ENCODE measurements around the gene SND1.
A peak's percentile ranks its signal among the peaks of the same experiment; 100 is the strongest.

SND1 gene

GRCh38 chr7:127713758-127714157 lies 61.8 kb downstream of the SND1 start:
- H3K4me3 ChIP-seq (ENCODE audit: low read depth, low read length), result no peak overlapping the region
- in situ Hi-C loops (cut with HindIII; ENCODE audit: low sequenced_read_pairs), result loop anchor here (25.0 kb wide), 1 partner anchor 499 kb away; no protein-coding TSS in a partner anchor
- no peak for DNase-seq (ENCODE audit: low read depth)
- TF ChIP-seq, protein P1, sequence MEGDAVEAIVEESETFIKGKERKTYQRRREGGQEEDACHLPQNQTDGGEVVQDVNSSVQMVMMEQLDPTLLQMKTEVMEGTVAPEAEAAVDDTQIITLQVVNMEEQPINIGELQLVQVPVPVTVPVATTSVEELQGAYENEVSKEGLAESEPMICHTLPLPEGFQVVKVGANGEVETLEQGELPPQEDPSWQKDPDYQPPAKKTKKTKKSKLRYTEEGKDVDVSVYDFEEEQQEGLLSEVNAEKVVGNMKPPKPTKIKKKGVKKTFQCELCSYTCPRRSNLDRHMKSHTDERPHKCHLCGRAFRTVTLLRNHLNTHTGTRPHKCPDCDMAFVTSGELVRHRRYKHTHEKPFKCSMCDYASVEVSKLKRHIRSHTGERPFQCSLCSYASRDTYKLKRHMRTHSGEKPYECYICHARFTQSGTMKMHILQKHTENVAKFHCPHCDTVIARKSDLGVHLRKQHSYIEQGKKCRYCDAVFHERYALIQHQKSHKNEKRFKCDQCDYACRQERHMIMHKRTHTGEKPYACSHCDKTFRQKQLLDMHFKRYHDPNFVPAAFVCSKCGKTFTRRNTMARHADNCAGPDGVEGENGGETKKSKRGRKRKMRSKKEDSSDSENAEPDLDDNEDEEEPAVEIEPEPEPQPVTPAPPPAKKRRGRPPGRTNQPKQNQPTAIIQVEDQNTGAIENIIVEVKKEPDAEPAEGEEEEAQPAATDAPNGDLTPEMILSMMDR (IDR thresholded peaks at IDR 0.05; ENCODE audit: low read depth, low read length, missing control alignments), result no peak

DNA sequence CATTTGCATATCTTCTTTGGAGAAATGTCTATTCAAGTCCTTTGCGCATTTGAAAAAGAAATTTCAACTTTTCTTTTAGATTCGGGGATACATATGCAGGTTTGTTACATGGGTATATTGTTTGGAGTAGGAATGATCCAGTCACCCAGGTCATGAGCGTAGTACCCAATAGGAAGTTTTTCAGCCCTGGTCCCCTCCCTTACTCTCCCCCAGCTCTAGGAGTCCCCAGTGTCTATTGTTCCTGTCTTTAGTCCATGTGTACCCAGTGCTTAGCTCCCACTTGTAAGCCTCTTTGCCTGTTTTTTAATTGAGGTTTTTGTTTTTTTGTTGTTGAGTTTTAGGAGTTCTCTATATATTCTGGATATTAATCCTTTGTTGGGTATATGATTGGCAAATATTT lies 63.3 kb downstream of the SND1 start:
- DNase-seq (ENCODE audit: low read depth), result no peak
- TF ChIP-seq, protein P1 (IDR thresholded peaks at IDR 0.05; ENCODE audit: low read depth, low read length, missing control alignments), result no peak
- in situ Hi-C loops (cut with HindIII; ENCODE audit: low sequenced_read_pairs), result loop anchor here (25.0 kb wide), 1 partner anchor 497 kb away; no protein-coding TSS in a partner anchor
- H3K4me3 ChIP-seq (ENCODE audit: low read depth, low read length), result no peak overlapping the region

DNA sequence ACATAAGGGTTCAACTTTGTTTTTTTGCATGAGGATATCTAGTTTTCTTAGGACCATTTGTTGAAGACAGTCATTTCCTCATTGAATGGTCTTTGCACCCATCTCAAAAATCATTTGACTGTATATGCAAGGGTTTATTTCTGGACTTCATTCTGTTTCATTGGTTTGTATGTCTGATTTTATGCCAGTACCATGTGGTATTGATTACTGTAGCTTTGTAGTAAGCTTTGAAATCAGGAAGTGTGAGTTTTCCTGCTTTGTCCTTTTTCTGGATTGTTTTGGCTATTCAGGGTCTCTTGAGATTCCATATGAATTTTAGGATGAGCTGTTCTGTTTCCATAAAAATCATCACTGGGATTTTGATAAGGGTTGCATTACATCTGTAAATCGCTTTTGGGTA lies 63.9 kb downstream of the SND1 start:
- TF ChIP-seq, protein P1 (IDR thresholded peaks at IDR 0.05; ENCODE audit: low read depth, low read length, missing control alignments), result no peak
- H3K4me3 ChIP-seq (ENCODE audit: low read depth, low read length), result no peak overlapping the region
- no peak for DNase-seq (ENCODE audit: low read depth)
- in situ Hi-C loops (cut with HindIII; ENCODE audit: low sequenced_read_pairs), result loop anchor here (25.0 kb wide), 1 partner anchor 496 kb away; no protein-coding TSS in a partner anchor

- TF ChIP-seq, protein P1 (IDR thresholded peaks at IDR 0.05; ENCODE audit: low read depth, low read length, missing control alignments), result no peak
- no peak overlapping the region for H3K4me3 ChIP-seq (ENCODE audit: low read depth, low read length)
- DNase-seq (ENCODE audit: low read depth), result peak; percentile 40
- in situ Hi-C loops (cut with HindIII; ENCODE audit: low sequenced_read_pairs), result loop anchor here (25.0 kb wide), 1 partner anchor 495 kb away; no protein-coding TSS in a partner anchor
Observed at GRCh38 chr7:127717502-127718339, 65.7 kb downstream of the SND1 start.

- no peak overlapping the region for H3K4me3 ChIP-seq (ENCODE audit: low read depth, low read length)
- in situ Hi-C loops (cut with HindIII; ENCODE audit: low sequenced_read_pairs), result loop anchor here (25.0 kb wide), 1 partner anchor 494 kb away; no protein-coding TSS in a partner anchor
- TF ChIP-seq, protein P1 (IDR thresholded peaks at IDR 0.05; ENCODE audit: low read depth, low read length, missing control alignments), result no peak
- DNase-seq (ENCODE audit: low read depth), result no peak
Observed at GRCh38 chr7:127718340-127718679, 66.3 kb downstream of the SND1 start.

DNA sequence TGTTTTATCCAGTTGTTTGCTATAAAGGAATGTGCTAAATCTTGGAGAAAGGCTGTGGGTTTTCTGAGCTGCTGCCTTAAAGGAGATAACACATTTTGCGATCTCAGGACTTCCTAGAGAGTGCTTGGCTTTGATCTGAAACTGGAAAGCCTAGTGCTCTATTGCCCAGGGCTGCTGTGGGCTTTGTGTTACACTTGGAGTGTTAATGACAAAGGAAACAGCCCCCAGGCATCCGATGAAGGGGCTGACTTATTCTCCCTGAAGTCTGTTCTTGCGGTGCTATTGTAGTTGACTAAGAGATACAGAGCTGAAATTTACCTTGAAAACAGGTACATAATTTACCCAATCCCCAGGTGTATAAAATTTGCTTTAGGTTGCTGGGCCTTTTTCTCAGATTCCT lies 74.5 kb downstream of the SND1 start:
- no peak for DNase-seq (ENCODE audit: low read depth)
- no peak overlapping the region for H3K4me3 ChIP-seq (ENCODE audit: low read depth, low read length)
- TF ChIP-seq, protein P1 (IDR thresholded peaks at IDR 0.05; ENCODE audit: low read depth, low read length, missing control alignments), result no peak
- in situ Hi-C loops (cut with HindIII; ENCODE audit: low sequenced_read_pairs), result no loop called here

All from astrocyte of the cerebellum (primary cell).